GM12891 (cell line): ENCODE data around the gene ADAMTS19.

ENCODE experiments used
- PAX5 ChIP-seq: IDR thresholded peaks from 2 replicates; pipeline ENCODE4 v1.6.1; 2011; ENCODE audit warnings: low read length, moderate library complexity, mild to moderate bottlenecking; ENCODE audit not compliant: insufficient read depth, severe bottlenecking
- POLR2A ChIP-seq: IDR thresholded peaks from 2 replicates; pipeline ENCODE4 v1.6.1; 2011; ENCODE audit warnings: low read depth, low read length, control low read depth
- POLR2AphosphoS5 ChIP-seq: IDR thresholded peaks from 2 replicates; pipeline ENCODE4 v1.6.1; 2011; ENCODE audit warnings: low read depth, low read length, control low read depth
- SPI1 ChIP-seq: IDR thresholded peaks from 2 replicates; pipeline ENCODE4 v1.6.1; 2011; ENCODE audit warnings: low read depth, low read length, control low read depth
- TAF1 ChIP-seq: IDR thresholded peaks from 2 replicates; pipeline ENCODE4 v1.6.1; 2011; ENCODE audit warnings: low read depth, low read length, control low read depth

- TF ChIP-seq POLR2AphosphoS5 = no peak
- no peak for TF ChIP-seq TAF1
- TF ChIP-seq POLR2A = no peak
- TF ChIP-seq PAX5 = no peak
- no peak for TF ChIP-seq SPI1
These were observed 201.4 kb downstream of the ADAMTS19 start for GRCh38 chr5:129661366-129662035.
